Measurements from ENCODE around the gene CHTF18. TPM values are rescaled to one million over a fixed set of nuclear protein-coding genes. Genes with fewer than 3 reads are reported as not detected.

CHTF18 gene
- total RNA-seq, 4 donors from 2014 or later, result 2.0 to 8.8 (median 3.4) TPM

- intact Hi-C loops (cut with DNase I), result no loop called here
- no peak for DNase-seq (ENCODE audit: extremely low spot score)
- Histone ChIP-seq H3K36me3 (no peaks in the 10 kb centered on the region), H3K4me1 (peaks cover 3 to 19% (median 12%) of the 10 kb centered on the region in 4 donors), H3K9me3 (no peaks in the 10 kb centered on the region), H3K27ac (replicated peaks in 1 of 4) (no peak overlapping the region), H3K27me3 (peaks cover 0 to 95% (median 8%) of the 10 kb centered on the region in 4 donors), H3K4me3 (no peak overlapping the region)
- 90% methylated on average over 13 of the region's 21 CpGs for WGBS
- TF ChIP-seq POLR2AphosphoS5 (IDR thresholded peaks at IDR 0.05) (no peak), CTCF (IDR thresholded peaks at IDR 0.05) (no peak), EP300 (IDR thresholded peaks at IDR 0.05) (no peak), POLR2A (IDR thresholded peaks at IDR 0.05; ENCODE audit: low read depth) (no peak)
Measured at GRCh38 chr16:822174-822908, 33.9 kb downstream of the CHTF18 start.

GRCh38 chr16:822909-823297, 34.5 kb downstream of the CHTF18 start:
- intact Hi-C loops (cut with DNase I), result no loop called here
- Histone ChIP-seq H3K4me3 (no peak overlapping the region), H3K27me3 (peaks cover 0 to 94% (median 5%) of the 10 kb centered on the region in 4 donors), H3K27ac (replicated peaks in 1 of 4) (no peak overlapping the region), H3K9me3 (no peaks in the 10 kb centered on the region), H3K36me3 (no peaks in the 10 kb centered on the region), H3K4me1 (peaks cover 3 to 14% (median 12%) of the 10 kb centered on the region in 4 donors)
- TF ChIP-seq POLR2A (IDR thresholded peaks at IDR 0.05; ENCODE audit: low read depth) (no peak), POLR2AphosphoS5 (IDR thresholded peaks at IDR 0.05) (no peak), EP300 (IDR thresholded peaks at IDR 0.05) (no peak), CTCF (IDR thresholded peaks at IDR 0.05) (no peak)
- 93% methylated on average over 9 of the region's 9 CpGs for WGBS
- no peak for DNase-seq (ENCODE audit: extremely low spot score)

- H3K27ac ChIP-seq (replicated peaks in 1 of 4), result no peak overlapping the region
- no peak overlapping the region for H3K4me3 ChIP-seq
- H3K4me1 ChIP-seq, result peaks cover 3 to 14% (median 12%) of the 10 kb centered on the region in 4 donors
- no peak for TF ChIP-seq EP300 (IDR thresholded peaks at IDR 0.05)
- no peak for TF ChIP-seq CTCF (IDR thresholded peaks at IDR 0.05)
- TF ChIP-seq POLR2AphosphoS5 (IDR thresholded peaks at IDR 0.05), result no peak
- no peak for TF ChIP-seq POLR2A (IDR thresholded peaks at IDR 0.05; ENCODE audit: low read depth)
- H3K9me3 ChIP-seq, result no peaks in the 10 kb centered on the region
- no peaks in the 10 kb centered on the region for H3K36me3 ChIP-seq
- intact Hi-C loops (cut with DNase I), result no loop called here
- peaks cover 0 to 92% (median 4%) of the 10 kb centered on the region in 4 donors for H3K27me3 ChIP-seq
- 86% methylated on average over 22 of the region's 22 CpGs for WGBS
- DNase-seq (ENCODE audit: extremely low spot score), result no peak
Measured at GRCh38 chr16:824194-824593, 35.8 kb downstream of the CHTF18 start.

- no peak for DNase-seq (ENCODE audit: extremely low spot score)
- intact Hi-C loops (cut with DNase I), result no loop called here
- no peak overlapping the region for H3K4me3 ChIP-seq
- peaks cover 3 to 14% (median 12%) of the 10 kb centered on the region in 4 donors for H3K4me1 ChIP-seq
- TF ChIP-seq CTCF (IDR thresholded peaks at IDR 0.05) (no peak), POLR2A (IDR thresholded peaks at IDR 0.05; ENCODE audit: low read depth) (no peak), POLR2AphosphoS5 (IDR thresholded peaks at IDR 0.05) (no peak), EP300 (IDR thresholded peaks at IDR 0.05) (no peak)
- no peaks in the 10 kb centered on the region for H3K9me3 ChIP-seq
- 83% methylated on average over 12 of the region's 25 CpGs for WGBS
- H3K27me3 ChIP-seq, result peaks cover 0 to 87% (median 4%) of the 10 kb centered on the region in 4 donors
- no peaks in the 10 kb centered on the region for H3K36me3 ChIP-seq
- H3K27ac ChIP-seq (replicated peaks in 1 of 4), result no peak overlapping the region
Measured at GRCh38 chr16:824601-825000, 36.2 kb downstream of the CHTF18 start.
